Thoracic aorta (tissue), 2 donors: ENCODE data around the gene VGLL4. TPM values are rescaled to one million over a fixed set of nuclear protein-coding genes. Genes with fewer than 3 reads are reported as not detected.
A peak's percentile ranks its signal among the peaks of the same experiment; 100 is the strongest.

ENCODE experiments used
- ATAC-seq: fragments of 150-250 bp; one replicate; pipeline ENCODE4 v1.8.0; 2017; ENCODE audit warnings: low read depth; ENCODE audit not compliant: insufficient number of reproducible peaks, low FRiP score
- DNase-seq: peaks from one replicate; pipeline ENCODE4 v3.0.0-alpha.2; 2020; ENCODE audit warnings: low spot score
- H3K27ac ChIP-seq, 2 donors: fragments of 200-600 bp; sonication (generic); 1 replicate in 1 of 2; 2 replicates in 1 of 2; pipeline ENCODE4 v1.5.1; 2016; ENCODE audit warnings: mild to moderate bottlenecking in 2 of 2, moderate library complexity in 2 of 2
- H3K27me3 ChIP-seq: fragments of 200-600 bp; sonication (generic); replicated peaks from 2 replicates; pipeline ENCODE4 v1.6.0; 2016; ENCODE audit warnings: mild to moderate bottlenecking; ENCODE audit not compliant: insufficient read depth
- H3K36me3 ChIP-seq: fragments of 200-600 bp; sonication (generic); one replicate; pipeline ENCODE4 v1.5.1; 2016
- H3K4me1 ChIP-seq, 2 donors: fragments of 200-600 bp; sonication (generic); 1 replicate in 1 of 2; 2 replicates in 1 of 2; pipeline versions ENCODE4 v1.5.1 to v1.6.0; 2016; ENCODE audit warnings: low read depth in 2 of 2, mild to moderate bottlenecking in 1 of 2; ENCODE audit not compliant: control insufficient read depth in 1 of 2
- H3K4me3 ChIP-seq: fragments of 200-600 bp; sonication (generic); 2 replicates; pipeline ENCODE4 v1.5.1; 2016; ENCODE audit warnings: mild to moderate bottlenecking
- H3K9me3 ChIP-seq: fragments of 200-600 bp; sonication (generic); 2 replicates; pipeline ENCODE4 v1.5.1; 2016
- total RNA-seq, 2 donors: library from RNA; depleted of rRNA; stranded (reverse); fragments of >200 nt; gene quantifications; one replicate each; pipeline versions ENCODE4 v1.1.0 to v1.2.3, GENCODE V29; 2016
- TF ChIP-seq, protein P1 (sequence below): fragments of 200-600 bp; sonication (generic); IDR thresholded peaks from one replicate; pipeline ENCODE4 v1.5.1; 2019; ENCODE audit warnings: antibody characterized with exemption

VGLL4 gene
- total RNA-seq, 2 donors from 2014 or later: 113 to 114 TPM

DNA sequence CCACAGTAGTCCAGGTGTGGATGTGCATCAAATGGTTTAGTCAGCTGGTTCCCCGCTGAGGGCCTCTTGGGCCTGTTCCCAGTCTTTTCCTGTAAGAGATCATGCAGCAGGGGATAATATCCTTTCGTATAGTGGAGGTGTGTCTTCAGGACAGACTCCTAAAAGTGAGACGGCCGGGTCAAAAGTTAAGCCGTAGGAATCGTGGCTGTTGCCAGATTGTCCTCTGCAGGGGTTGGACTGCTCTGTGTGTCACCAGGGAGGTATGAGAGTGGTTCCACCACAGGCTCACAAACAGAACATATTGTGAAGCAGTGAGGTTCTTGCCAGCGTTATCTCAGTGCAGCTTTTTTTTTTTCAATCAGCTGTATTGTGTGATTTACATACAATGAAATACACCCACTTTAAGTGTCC, 95.0 kb downstream of the VGLL4 start:
- H3K4me1 ChIP-seq: peaks cover 8 to 35% of the 10 kb centered on the region in 2 donors
- no peak overlapping the region for H3K27ac ChIP-seq
- no peak for DNase-seq
- no peak for ATAC-seq
- TF ChIP-seq, protein P1, sequence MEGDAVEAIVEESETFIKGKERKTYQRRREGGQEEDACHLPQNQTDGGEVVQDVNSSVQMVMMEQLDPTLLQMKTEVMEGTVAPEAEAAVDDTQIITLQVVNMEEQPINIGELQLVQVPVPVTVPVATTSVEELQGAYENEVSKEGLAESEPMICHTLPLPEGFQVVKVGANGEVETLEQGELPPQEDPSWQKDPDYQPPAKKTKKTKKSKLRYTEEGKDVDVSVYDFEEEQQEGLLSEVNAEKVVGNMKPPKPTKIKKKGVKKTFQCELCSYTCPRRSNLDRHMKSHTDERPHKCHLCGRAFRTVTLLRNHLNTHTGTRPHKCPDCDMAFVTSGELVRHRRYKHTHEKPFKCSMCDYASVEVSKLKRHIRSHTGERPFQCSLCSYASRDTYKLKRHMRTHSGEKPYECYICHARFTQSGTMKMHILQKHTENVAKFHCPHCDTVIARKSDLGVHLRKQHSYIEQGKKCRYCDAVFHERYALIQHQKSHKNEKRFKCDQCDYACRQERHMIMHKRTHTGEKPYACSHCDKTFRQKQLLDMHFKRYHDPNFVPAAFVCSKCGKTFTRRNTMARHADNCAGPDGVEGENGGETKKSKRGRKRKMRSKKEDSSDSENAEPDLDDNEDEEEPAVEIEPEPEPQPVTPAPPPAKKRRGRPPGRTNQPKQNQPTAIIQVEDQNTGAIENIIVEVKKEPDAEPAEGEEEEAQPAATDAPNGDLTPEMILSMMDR: no peak
- no peak overlapping the region for H3K4me3 ChIP-seq
- no peaks in the 10 kb centered on the region for H3K36me3 ChIP-seq
- no peaks in the 10 kb centered on the region for H3K9me3 ChIP-seq
- H3K27me3 ChIP-seq: no peaks in the 10 kb centered on the region

DNA sequence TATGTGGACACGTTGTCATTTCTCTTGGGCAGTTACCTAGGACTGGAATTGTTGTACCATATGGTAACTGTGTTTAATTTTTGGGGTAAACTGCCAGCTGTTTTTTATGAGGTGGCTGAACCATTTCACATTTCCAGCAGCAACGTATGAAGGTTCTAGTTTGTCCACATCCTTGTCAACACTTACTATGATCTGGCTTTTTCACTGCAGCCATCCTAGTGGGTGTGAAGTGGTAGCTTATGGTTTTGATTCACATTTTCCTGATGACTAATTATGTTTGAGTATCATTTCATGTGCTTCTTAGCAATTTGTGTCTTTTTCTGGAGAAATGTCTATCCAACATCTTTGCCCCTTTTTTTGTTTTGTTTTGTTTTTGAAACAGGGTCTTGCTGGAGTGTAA, 96.2 kb downstream of the VGLL4 start:
- no peaks in the 10 kb centered on the region for H3K27me3 ChIP-seq
- no peaks in the 10 kb centered on the region for H3K36me3 ChIP-seq
- no peak for DNase-seq
- no peak overlapping the region for H3K4me3 ChIP-seq
- H3K27ac ChIP-seq: no peak overlapping the region
- TF ChIP-seq, protein P1: no peak
- no peak for ATAC-seq
- peaks cover 2 to 29% of the 10 kb centered on the region in 2 donors for H3K4me1 ChIP-seq
- no peaks in the 10 kb centered on the region for H3K9me3 ChIP-seq

DNA sequence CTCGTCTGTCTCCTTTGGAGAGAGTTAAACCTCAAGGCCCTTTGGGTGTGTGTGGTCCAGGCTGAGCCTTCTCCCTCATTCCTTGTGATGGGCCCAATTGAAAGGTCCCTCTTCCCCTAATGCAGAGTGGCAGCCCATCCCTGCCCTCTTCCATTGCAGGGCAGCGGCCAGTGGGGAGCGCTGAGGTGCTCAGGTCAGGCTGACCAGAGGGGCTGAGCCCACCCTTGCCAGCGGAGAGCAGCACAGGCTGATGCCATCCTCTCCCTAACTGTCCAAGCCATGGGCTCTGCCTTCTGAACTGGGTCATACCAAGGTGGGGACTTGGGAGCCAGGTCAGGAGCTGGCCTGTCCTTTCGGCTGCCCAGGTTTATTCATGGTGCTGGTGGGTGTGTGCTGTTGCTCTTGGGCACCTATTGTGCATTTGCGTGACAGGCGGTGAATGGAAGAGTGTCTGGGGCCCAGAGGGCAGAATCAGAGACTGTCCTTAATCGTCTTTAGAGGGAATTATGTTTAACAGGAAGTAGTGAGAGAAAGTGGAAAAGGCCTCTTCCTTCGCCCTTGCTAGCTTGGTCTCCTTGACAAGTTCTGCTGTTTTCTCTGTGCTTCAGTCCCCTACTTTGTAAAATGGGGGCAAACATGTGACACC, 96.9 kb downstream of the VGLL4 start:
- peak overlapping the region in 1 of 2 donors; percentile 19 for H3K27ac ChIP-seq
- TF ChIP-seq, protein P1: no peak
- no peaks in the 10 kb centered on the region for H3K9me3 ChIP-seq
- ATAC-seq (no peak), DNase-seq (no peak)
- H3K36me3 ChIP-seq: no peaks in the 10 kb centered on the region
- no peak overlapping the region for H3K4me3 ChIP-seq
- H3K4me1 ChIP-seq: peaks cover 6 to 36% of the 10 kb centered on the region in 2 donors
- H3K27me3 ChIP-seq: no peaks in the 10 kb centered on the region

DNA sequence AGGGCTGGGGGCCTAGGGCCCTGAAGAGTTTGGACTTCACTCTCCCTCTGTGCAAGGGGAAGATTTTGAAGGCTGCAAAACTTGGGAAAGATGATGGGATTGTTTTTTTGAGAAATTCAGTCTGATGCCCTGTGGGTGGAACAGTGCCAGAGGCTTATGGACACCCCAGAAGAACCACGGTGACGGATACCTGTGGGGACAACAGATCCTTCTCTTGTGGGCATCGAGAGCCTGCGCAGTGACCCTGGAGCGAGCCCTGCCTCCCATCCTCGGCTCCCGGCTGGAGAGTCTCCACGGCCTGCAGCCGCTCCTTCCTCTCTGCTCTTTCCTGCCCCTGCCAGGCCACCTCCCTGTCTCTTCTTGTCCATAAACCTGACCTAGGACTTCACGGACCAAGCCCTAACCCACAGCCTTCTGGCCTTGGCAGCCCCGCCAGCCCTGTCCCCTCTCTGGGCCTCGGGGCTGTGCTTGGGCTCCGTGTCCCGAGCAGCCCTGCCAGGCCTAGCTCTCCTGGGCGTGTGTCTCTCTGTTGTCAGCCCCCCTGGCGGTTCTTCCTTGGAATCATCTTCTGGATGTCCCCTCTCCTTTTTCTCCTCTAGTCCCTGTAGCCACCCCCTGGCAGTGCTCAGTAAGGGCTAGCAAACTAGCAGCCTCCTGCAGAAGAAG, 98.4 kb downstream of the VGLL4 start:
- no peak for ATAC-seq
- no peak for DNase-seq
- Histone ChIP-seq H3K4me3 (no peak overlapping the region), H3K27ac (peak overlapping the region; percentile 72 to 77), H3K9me3 (no peaks in the 10 kb centered on the region), H3K4me1 (peaks cover 6 to 43% of the 10 kb centered on the region in 2 donors), H3K36me3 (no peaks in the 10 kb centered on the region), H3K27me3 (no peaks in the 10 kb centered on the region)
- TF ChIP-seq, protein P1: no peak

DNA sequence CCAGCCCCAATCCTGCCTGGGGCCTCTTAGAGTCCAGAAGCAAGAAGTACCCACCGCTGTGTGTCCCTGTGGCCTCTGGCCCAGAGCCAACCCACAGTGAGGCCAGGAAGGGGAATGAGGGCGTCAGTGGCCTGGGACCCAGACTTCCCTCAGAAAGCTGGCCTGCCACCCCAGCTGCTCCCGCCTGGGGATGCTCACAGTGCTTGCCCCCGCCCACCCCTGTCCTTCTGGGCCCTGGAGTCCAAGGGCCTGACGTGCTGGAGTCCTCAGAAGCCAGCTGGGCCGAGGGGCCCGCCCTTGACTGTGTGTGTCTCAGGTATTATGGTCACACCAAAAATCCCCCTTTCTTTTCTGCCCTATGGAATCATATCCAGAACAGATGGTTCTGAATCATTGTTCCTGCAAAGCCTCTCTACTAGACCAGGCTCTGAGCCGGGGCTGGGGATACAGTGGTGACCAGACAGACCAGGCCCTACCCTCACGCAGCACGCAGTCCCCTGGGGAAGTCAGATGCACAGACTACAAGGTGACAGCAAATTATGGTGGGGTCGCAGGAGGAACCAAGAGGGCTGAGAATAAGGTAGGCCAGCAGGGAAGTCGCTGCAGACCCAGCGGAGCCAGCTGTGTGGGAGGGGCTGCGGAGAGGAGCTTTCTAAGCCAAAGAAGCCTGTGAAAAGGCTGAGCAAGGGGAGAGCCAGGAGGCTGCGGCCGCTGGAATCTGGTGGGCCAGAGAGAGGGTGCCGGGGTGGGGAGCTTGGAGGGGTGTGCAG, 99.1 kb downstream of the VGLL4 start:
- DNase-seq (no peak), ATAC-seq (no peak)
- no peaks in the 10 kb centered on the region for H3K36me3 ChIP-seq
- no peaks in the 10 kb centered on the region for H3K9me3 ChIP-seq
- H3K4me3 ChIP-seq: no peak overlapping the region
- H3K4me1 ChIP-seq: peaks cover 6 to 43% of the 10 kb centered on the region in 2 donors
- TF ChIP-seq, protein P1: no peak
- no peaks in the 10 kb centered on the region for H3K27me3 ChIP-seq
- peak overlapping the region; percentile 72 to 77 for H3K27ac ChIP-seq
